ENCODE results near the gene NFIA. TPM values are rescaled to one million over a fixed set of nuclear protein-coding genes. Genes with fewer than 3 reads are reported as not detected.

Gene NFIA
- total and polyA plus RNA-seq, 12 donors: 11.2 to 117 (median 92.5) TPM

GRCh38 chr1:61490924-61491323, 408.6 kb downstream of the NFIA start:
- no peak overlapping the region for H3K4me3 ChIP-seq
- no peak for DNase-seq
- no peaks in the 10 kb centered on the region for H3K9me3 ChIP-seq
- H3K36me3 ChIP-seq: no peaks in the 10 kb centered on the region
- no peaks in the 10 kb centered on the region for H3K27me3 ChIP-seq
- H3K27ac ChIP-seq: peak overlapping the region in 8 of 10 donors; percentile 34 to 63 (median 53)
- ATAC-seq: peak in 5 of 8 donors; percentile 14 to 66 (median 21)
- peaks cover 0 to 22% (median 8%) of the 10 kb centered on the region in 9 donors for H3K4me1 ChIP-seq
- intact Hi-C loops (cut with DNase I): no loop called here
- no peak for TF ChIP-seq CTCF (IDR thresholded peaks at IDR 0.05)
- WGBS, 2 donors: 55 to 69% methylated on average over 4 of the region's 4 CpGs

GRCh38 chr1:61491497-61491896, 409.1 kb downstream of the NFIA start:
- peaks cover 0 to 26% (median 8%) of the 10 kb centered on the region in 9 donors for H3K4me1 ChIP-seq
- ATAC-seq (peak; percentile 72 to 91 (median 87)), DNase-seq (no peak)
- H3K9me3 ChIP-seq: no peaks in the 10 kb centered on the region
- no peak overlapping the region for H3K4me3 ChIP-seq
- 26 to 35% methylated on average over 4 of the region's 4 CpGs for WGBS, 2 donors
- peak overlapping the region in 8 of 10 donors; percentile 34 to 63 (median 53) for H3K27ac ChIP-seq
- no peaks in the 10 kb centered on the region for H3K27me3 ChIP-seq
- intact Hi-C loops (cut with DNase I): no loop called here
- H3K36me3 ChIP-seq: no peaks in the 10 kb centered on the region
- TF ChIP-seq CTCF (IDR thresholded peaks at IDR 0.05): no peak

GRCh38 chr1:61494000-61494399, 411.6 kb downstream of the NFIA start:
- no peak overlapping the region for H3K27ac ChIP-seq
- WGBS, 2 donors: 81 to 95% methylated on average over 3 of the region's 3 CpGs

GRCh38 chr1:61496501-61496900, 414.1 kb downstream of the NFIA start:
- Histone ChIP-seq H3K4me3 (no peak overlapping the region), H3K4me1 (peaks cover 0 to 20% (median 8%) of the 10 kb centered on the region in 9 donors), H3K9me3 (no peaks in the 10 kb centered on the region), H3K36me3 (no peaks in the 10 kb centered on the region), H3K27ac (peak overlapping the region in 1 of 10 donors; percentile 15), H3K27me3 (no peaks in the 10 kb centered on the region)
- no peak for TF ChIP-seq CTCF (IDR thresholded peaks at IDR 0.05)
- intact Hi-C loops (cut with DNase I): no loop called here
- DNase-seq (no peak), ATAC-seq (peak in 2 of 8 donors; percentile 34 to 51)
- WGBS, 2 donors: 57 to 58% methylated on average over 4 of the region's 4 CpGs

More at GRCh38 chr1:61494000-61494399, 411.6 kb downstream of the NFIA start:
- no peak for TF ChIP-seq CTCF (IDR thresholded peaks at IDR 0.05)
- no peaks in the 10 kb centered on the region for H3K36me3 ChIP-seq
- peaks cover 0 to 35% (median 17%) of the 10 kb centered on the region in 9 donors for H3K4me1 ChIP-seq
- no peaks in the 10 kb centered on the region for H3K9me3 ChIP-seq
- intact Hi-C loops (cut with DNase I): no loop called here
- ATAC-seq: no peak
- DNase-seq: no peak
- no peaks in the 10 kb centered on the region for H3K27me3 ChIP-seq
- no peak overlapping the region for H3K4me3 ChIP-seq
